CD4-positive, alpha-beta T cell treated with Interleukin-17A for 1 hour (primary cell): ENCODE data around the gene PARD3B.

Source experiments
- DNase-seq: peaks from one replicate; pipeline ENCODE4 v3.0.0-alpha.2; 2020

PARD3B gene

DNA sequence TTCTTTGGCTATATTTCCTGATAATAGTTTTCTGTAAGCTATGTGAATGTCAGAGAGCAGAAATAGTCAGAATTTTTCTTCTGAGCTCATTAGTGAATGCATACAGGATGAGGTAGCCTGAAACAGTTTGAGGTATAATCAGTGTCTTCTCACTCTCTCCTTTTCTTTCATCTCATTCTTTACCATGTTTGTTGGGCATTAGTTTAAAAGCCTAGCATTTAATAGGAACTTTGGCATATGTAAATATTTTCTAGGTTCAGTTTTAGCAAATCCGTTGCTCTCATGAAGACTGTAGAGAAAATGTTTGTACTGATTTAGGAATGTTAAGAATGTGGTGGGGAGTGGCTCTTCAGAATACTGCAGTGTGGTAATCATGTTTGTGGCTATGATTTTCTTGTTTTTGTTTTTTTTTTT lies 119.4 kb downstream of the PARD3B start:
- no peak for DNase-seq

DNA sequence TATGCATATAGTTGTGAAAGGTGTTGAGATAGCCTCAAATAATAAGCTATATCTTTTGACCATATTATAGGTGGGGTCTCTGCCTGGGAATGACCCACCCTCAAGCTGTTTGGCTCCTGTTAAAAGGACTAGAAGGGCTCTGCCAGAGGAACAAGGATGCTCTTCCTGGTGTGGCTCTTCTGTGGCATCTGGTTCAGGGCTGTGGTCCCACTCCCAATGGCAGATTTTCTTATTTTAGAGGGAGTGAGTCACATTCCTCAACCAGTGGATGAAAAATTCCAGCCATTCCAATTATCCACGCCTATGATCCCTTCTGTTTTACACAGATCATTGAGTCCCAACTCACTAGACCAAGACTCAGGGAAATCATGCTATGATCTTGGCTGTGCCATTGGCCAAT lies 119.9 kb downstream of the PARD3B start:
- DNase-seq: no peak

DNA sequence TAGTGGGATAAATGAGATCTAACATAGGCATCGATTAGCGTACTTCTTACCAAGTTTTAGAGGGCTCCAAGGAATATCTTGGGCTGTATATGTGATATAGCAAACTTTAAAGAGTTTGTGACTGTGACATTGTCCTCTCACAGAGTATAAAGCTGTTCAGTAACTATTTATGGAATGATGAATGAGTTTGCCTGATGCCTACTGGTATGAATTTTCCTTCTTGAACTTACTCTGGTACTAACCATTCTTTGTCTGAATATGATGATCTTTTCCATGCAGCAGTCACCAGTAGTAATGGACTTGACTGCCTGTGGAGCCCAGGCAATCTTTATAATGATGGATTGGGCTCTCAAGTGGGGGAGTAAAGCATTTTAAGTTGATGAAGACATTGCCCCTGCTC lies 120.5 kb downstream of the PARD3B start:
- DNase-seq: no peak

DNA sequence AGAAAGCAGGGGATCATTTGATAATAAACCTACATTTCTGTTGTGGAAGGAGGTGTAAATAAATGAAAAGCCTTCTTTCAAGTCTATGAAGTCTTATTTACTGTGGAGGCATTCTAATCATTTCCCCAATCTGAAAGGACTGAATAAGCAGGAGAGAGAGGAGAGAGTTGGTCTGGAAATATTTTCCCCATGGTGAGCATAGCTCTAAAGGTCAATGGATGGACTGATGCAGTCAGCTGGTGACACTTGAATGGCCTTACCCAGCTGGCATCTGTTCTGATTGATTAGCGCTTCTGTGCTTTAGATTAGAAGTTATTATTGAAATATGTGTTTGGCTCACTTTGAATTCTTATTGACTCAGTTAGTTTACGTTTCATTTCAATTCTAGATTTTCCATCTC lies 122.7 kb downstream of the PARD3B start:
- DNase-seq: no peak

DNA sequence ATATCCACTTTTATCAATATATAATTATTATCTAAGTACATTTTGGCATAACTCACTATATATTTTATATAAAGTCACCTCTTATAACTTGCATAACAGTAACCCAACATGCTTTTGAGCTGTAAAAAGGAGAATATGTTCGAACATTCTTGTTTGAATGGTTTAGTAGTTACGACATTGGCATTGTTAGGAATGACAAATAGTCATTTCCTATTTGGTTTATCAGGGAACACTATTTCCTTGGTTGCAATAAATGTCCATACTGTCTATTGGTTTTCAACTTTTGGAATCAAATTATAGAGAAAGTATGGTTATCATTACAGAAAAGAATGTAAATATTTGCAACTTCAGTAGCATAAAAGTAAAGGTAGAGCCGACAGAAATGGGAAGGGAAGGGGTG lies 124.1 kb downstream of the PARD3B start:
- DNase-seq: no peak

DNA sequence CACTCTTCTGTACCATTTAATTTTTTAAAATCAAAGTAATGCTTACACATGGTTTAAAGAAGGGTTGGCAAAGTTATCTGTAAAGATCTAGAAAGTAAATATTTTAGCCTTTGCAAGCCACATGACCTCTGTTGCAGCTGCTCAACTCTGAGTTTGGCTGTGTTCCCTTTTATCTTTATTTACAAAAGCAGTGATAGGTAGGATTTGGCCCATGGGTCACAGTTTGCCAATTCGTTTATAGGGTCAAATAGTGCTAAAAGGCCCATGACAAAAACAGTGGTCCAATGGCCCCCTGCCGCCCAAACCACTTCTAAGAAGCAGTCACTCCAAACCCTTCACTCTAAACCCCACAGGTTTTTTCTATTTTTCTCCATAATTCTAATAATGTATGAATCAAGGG lies 124.8 kb downstream of the PARD3B start:
- no peak for DNase-seq

DNA sequence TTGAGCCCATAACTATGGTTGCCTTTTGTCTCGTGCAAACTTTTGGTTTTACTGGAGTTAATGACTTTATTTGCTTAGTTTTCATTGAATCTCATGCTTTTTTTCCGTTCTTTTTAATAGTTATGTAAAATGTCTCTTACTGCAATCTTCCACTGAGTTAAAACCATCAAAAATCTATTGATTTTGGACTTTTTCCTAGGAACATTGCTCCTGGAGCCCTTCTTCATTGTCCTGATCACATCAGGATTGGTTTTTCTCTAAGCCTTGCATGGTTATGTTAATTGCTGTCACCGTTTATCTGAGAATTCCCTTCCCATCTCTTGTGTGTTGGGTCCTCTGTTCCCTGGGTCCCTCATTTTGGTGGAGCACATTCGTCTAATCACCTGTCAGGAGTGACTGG lies 125.5 kb downstream of the PARD3B start:
- no peak for DNase-seq

DNA sequence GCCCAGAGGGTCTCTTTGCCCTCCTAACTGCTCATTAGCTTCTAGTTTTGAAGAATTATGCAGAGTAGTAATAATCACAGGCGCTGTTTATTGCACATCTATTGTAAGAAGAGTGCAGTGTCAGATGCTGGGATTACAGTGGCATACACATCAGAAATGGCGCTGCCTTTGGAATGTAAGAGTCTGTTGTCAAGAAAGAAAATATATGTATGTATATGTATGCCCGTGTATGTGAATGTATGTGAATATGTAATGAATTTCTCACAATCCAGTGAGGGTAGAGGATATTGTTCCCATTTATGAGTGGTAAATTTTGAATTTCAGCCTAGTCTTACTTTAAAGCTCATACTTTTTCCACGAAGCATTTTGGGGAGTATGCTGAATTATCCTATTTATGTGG lies 127.5 kb downstream of the PARD3B start:
- DNase-seq: no peak

DNA sequence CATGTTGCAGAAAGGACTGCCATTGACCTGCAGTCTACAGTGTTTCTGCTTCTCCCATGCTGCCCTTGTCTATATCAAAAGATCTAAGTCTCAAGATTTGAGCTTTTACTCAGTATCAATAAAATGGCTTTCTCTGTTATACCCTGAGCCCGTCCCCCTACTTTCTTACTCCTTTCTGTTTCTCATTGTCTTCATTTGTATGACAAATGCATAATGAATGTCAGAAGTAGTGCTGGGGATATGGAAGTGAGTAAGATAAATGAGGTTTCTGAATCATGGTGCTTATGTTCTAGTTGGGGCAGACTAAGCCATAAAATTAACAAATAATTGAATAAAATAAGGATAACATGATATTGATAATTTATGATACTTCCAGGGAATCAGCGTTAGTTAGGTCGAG lies 128.6 kb downstream of the PARD3B start:
- DNase-seq: no peak

DNA sequence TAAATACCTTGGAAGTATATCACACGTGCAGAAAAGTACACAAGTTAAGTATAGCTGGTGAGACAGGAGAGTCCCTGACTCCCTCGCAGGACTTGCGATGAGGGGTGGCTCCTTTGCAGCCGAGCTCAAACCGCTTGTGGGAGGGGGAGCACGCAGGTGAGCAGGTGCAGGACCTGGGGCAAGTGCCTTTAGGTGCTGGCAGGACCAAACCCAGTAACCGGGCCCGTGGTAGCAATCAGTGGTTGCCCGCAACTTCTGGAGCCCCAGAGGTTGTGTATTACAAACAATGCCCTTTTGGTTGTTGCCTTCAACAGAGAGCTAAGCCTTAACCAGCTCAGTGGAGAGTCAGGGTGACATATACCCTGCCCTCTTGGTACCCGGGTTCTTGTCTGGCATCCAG lies 132.8 kb downstream of the PARD3B start:
- no peak for DNase-seq

DNA sequence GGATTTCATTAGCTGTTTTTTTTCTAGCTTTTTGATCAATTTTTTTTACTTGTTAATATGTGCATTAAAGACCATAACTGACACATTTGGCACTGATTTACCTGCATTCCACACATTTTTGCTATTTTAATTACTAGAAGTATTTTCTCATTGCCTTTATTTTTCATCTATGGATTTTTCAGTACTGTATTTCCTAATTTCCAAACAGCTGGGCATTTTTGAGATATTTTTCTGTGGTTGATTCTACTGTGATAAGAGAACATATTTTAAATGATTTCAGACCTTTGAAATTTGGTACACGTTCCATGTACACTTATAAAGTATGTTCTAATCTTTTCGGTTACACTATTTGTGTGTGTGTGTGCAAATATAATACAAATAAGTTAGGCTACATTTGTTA lies 135.3 kb downstream of the PARD3B start:
- DNase-seq: no peak

DNA sequence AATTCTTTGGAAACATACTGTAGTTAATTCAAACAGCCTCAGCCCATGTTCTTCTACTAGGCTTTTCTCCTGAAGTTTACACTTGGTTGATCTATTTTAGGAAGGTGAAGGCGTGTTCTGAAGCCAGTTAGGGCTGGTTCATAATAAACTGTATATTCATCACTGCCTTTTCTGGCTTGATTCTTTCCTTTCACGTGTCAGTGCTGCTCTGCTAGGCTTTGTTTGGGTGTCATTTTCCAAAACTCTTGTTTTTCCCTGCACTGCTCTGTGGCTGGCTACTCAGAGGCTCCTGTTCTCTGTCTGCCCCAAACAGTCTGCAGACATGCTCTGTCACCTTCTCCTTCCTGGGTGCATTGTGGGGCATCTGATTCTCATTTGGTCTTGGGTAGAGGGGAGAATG lies 136.1 kb downstream of the PARD3B start:
- no peak for DNase-seq

DNA sequence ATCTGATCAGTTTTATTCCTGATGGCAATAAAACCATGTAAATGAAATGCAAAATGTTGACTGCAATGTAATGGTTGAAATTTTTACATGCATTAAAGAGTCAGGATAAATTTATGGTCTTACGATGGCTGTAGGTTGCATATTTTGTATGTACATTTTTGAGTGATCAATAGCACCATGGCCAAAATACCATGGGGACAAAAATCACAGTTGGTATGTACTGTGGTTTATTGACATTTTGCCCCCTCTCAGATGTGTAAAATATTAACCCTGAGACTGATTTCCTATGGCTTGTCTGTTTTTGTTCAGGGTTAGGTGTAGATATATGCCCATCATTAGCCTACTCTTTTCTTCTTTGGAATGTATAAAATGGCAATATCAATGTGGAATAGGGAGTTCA lies 138.1 kb downstream of the PARD3B start:
- DNase-seq: no peak

DNA sequence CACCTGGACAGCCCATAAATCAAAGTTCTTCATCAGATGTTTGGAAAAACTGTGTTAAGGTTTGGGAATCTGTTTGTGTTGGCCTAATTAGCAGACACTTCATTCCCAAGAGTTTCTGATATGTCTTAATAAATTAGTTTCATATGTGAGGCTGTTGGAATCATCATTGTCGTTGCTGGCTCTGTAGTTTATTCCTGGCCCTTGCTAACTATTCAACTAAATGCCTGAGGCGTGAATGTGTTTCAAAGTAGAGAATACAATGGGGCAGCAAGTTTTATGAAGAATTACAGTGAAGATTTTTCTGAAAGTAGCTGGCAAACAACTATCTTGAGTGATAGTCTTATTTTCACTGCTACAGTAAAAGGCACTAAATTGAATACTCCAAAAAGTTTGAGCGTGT lies 141.1 kb downstream of the PARD3B start:
- no peak for DNase-seq

DNA sequence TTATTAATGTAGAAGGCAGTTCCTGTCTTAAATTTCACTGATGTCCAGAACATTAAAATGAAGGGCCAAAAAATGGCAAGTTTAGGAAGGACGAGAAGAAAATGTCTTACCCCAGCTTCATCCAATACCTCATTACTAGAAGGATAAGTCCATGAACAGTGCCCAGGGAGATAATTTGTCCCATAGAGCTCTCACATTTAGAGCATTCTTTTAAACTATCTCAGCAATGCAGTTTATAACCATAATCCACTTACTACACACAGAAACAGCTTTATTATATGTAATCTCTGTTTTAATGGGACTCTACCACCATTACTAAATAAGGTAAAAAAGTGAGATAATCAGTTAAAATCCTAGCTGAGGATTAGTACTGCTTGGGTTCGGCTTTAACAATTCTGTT lies 142.5 kb downstream of the PARD3B start:
- DNase-seq: no peak

DNA sequence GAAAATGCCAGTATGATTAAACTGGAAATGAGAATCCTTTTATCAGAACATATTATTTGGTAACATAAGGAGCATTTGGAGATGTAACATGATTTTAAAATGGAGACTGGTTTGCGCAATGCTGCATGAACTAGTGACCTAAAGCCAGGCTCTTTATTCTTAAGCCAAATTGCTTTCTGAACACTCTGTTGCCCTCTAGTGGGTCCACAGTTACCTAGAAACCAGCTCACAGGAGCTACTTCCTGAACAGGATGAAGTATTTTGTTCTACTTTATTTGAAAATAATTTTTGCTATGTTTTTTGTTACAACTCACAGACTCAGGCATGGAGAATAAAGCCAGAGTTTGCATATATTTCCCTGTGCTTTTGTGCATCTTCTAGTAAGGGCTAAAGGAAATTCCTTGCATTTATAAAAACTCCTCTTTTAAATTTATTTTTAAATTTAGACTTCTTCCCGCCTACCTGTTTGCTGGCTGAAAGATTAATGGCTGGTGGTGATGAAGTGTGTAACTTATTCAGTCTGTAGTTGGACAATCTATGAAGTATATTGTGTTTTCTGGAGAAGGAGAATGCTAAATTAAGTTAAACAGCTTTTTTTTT lies 146.7 kb downstream of the PARD3B start:
- peak; percentile 33 for DNase-seq

DNA sequence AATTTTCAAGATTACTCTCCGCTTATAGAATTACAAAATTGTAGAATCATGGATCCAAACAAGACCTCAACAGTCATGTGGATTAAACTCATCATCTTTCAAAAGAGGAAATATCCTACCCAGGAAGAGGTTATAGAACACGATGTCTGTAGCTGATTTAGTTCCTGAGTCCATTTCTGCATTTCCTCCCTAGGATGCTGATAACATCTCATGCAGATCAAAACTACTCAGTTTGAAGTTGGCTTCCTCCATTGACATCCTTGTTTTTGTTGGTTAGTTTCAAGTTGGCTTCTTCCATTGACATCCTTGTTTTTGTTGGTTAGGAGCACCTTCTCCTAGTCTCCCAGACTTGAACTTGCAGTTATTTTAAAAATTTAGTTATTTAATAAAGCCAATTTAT lies 147.5 kb downstream of the PARD3B start:
- no peak for DNase-seq

DNA sequence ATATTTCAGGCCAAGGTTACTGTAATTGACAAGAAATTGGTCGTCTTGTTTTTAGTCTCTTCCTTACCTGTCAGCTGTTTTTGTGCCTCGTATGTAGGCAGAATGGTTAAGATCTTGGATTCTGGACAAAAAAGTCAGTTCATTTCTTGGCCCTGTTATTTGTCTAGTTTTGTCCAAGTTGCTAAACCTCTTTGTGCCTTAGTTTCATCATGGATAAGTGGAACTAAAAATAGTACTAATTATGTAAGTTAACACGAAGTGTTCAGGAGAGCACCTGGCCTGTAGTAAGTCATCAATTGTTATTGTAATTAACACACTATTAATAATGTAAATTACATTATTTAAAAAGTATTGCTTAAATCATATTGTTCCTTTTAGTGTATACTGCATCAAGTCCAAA lies 148.0 kb downstream of the PARD3B start:
- no peak for DNase-seq

DNA sequence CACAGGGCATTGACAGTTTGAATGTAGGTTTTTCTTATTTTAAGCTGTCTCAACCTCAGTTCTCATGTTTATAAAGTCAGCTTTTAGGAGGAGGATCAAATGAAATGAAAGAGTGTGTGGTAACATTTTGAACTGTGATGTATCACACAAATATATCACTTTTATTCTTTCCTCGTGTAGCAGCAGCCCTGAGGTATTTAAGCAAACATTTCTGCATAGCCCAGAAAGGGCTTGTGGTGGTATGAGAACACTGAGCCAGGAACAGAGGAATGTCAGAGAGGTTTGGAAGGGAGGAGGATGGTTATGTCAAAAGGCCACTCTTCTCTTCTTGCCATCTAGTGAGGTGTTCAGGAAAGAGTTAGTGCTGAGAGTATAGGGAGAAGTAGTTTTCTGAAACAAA lies 150.2 kb downstream of the PARD3B start:
- DNase-seq: no peak

DNA sequence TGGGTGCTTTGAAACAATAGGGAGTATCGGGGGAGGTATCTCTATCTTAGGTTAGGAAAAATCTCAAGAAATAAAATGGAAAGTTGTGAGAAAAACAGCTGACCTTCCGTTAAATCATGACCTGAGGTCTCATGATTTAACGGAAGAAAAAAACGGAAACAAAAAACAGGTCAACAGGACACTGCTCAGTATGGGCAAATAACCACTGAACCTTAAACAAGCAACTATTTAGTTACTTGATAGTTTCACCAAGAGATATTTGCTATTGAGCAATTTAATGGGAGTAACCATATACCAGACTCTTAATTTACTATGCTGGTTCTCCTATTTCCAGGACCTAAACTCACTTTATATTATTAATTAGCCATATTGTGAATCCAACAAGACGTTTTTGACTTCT lies 150.8 kb downstream of the PARD3B start:
- no peak for DNase-seq

DNA sequence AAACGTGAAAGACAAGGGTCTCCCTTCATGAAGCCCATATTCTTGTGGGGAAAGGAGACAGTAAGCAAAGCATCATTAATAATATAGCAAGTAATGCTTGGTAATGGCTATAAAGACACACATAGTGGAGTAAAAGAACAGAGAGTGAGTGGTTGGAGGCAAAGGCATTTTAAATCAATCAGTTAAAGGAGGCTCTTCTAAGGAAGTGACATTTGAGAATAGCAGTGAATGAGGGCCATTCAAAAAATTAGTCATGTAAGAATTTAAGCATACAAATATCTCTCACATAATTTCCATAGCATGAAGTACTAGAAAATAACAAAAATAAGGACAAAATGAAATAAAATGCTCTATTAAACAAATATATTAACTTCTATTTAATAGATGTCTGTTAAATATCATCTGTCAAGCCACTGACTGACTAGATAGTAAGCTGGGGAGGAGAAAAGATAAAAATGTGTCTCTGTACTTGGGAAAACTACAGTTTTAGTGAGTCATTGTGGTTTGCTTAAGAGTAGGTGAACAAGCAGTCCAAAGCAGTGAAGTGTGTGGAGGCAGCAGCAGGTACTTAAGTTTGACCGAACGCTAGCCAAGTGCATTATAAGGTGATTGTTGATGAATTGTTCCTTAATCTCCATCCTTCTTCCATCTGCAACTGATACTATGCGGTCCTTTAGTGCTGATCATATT lies 160.1 kb downstream of the PARD3B start:
- DNase-seq: no peak

DNA sequence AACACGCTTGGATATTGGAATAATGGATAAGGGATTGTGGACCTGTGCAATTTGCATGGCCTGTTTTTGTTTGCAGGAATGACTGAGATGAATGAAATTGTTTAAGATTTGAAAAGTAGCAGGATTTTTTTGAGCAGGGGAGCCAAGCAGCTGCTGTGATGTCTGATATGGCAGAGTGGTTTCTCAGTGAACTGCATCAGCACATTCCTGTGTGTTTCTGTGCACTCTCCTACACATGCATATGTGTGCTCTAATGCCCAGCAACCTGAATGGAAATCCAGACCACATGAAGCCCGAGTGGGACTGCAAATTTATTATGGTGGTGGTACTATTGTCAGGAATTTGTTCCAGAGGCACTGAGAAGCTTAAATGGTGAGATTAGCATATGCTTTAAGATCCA lies 161.7 kb downstream of the PARD3B start:
- DNase-seq: no peak

DNA sequence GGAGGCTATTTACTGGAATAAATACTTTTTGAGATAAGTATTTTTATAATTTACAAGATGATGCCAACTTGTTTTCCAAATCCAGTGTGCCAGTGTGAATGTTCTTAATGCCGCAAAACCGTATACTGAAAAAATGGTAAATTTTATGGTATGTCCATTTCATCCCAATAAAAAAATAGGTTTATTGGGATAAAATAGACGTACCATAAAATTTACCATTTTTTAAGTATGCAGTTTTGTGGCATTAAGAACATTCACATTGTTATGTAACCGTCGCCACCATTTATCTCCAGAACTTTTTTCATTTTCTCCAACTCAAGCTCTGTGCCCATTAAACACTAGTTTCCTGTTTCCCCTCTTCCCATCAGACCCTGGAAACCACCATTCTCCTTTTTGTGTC lies 167.9 kb downstream of the PARD3B start:
- DNase-seq: no peak

DNA sequence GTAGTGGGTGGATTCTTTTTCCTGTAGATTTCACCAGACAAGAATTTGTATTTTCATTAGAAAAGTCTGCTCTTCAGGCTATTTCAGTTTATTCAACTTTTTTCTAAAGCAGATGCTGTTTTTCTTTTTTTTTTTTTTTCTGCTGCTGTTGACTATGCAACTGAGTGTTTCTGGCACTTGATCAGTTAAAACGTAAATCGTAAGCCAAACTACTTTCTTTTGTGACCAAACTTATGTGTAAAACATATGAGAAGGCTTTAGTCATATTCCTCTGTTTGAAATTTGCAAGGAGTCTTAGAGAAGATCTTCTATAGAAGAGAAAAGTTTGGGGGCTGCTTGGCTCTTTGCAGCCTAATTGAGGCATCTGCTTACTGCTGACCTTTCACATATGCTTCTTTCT lies 170.1 kb downstream of the PARD3B start:
- DNase-seq: no peak

DNA sequence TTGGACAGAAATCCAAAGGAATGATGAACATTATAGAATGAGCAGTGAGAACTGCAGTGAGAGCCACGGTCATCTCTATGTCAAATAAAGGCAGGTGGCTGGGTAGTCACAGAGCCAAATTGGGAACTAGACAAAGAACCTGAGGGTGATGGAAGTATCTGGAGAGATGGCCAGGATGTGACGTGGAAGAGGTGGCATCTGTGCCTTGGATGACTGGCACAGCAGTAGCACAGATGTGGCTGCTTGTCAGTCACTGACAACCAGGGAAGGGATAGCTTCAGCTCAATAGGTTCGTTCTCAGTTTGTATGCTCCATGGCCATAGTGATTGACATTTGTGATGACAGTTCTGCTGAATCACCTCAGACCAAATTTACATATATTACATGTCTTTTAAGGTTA lies 172.3 kb downstream of the PARD3B start:
- DNase-seq: no peak
